Esophagus muscularis mucosa (tissue), 3 donors: ENCODE results near the gene TNNT2.

Experiments
- POLR2A ChIP-seq: fragments of 450-650 bp; IDR thresholded peaks from one replicate; pipeline ENCODE4 v1.6.1; 2017; ENCODE audit warnings: antibody characterized with exemption, moderate library complexity, mild to moderate bottlenecking, low read depth
- TF ChIP-seq, protein P1 (sequence below), 3 experiments: fragments of 200-600 bp in 2 of 3; fragments of 450-650 bp in 1 of 3; sonication (generic) in 2 of 3; IDR thresholded peaks; one replicate each; pipeline ENCODE4 v1.5.1; 2017 to 2019; ENCODE audit warnings: antibody characterized with exemption in 3 of 3, mild to moderate bottlenecking in 2 of 3, moderate library complexity in 1 of 3

DNA sequence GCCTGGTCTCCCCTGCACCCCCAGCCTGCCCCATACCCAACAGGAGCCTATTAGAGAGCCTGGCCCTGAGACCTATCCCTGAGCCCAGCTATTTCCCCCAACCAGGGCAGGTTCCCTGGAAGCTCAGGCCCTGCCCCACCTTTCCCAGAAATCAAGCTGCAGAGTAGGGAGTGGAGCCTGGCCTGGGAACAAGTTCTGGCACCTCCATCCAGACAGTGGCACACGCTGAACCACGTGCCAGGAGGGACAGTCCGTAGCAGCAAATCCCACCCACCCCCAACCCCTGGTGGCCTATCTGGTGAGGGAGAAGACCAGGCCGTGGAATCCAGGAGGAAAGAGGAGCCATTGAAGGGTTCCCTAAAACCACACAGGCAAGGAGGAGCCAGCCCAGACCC is 22.6 kb downstream of the TNNT2 start:
- TF ChIP-seq, protein P1, sequence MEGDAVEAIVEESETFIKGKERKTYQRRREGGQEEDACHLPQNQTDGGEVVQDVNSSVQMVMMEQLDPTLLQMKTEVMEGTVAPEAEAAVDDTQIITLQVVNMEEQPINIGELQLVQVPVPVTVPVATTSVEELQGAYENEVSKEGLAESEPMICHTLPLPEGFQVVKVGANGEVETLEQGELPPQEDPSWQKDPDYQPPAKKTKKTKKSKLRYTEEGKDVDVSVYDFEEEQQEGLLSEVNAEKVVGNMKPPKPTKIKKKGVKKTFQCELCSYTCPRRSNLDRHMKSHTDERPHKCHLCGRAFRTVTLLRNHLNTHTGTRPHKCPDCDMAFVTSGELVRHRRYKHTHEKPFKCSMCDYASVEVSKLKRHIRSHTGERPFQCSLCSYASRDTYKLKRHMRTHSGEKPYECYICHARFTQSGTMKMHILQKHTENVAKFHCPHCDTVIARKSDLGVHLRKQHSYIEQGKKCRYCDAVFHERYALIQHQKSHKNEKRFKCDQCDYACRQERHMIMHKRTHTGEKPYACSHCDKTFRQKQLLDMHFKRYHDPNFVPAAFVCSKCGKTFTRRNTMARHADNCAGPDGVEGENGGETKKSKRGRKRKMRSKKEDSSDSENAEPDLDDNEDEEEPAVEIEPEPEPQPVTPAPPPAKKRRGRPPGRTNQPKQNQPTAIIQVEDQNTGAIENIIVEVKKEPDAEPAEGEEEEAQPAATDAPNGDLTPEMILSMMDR (IDR thresholded peaks at IDR 0.05), result no peak
- TF ChIP-seq POLR2A, result no peak
